IPS-15b (cell line): Measurements from ENCODE around the gene ANKRD10.

Source experiments
- H3K27me3 ChIP-seq: one replicate; pipeline ENCODE4 v1.6.1; 2013; ENCODE audit warnings: low read length; ENCODE audit not compliant: control insufficient read depth, insufficient read depth
- H3K36me3 ChIP-seq: one replicate; pipeline ENCODE4 v1.6.1; 2013; ENCODE audit warnings: low read length; ENCODE audit not compliant: control insufficient read depth, insufficient read depth
- H3K4me1 ChIP-seq: one replicate; pipeline ENCODE4 v1.6.1; 2013; ENCODE audit warnings: mild to moderate bottlenecking, low read length; ENCODE audit not compliant: control insufficient read depth, insufficient read depth
- H3K4me3 ChIP-seq: one replicate; pipeline ENCODE4 v1.5.1; 2013; ENCODE audit warnings: low read depth, low read length
- H3K9ac ChIP-seq: one replicate; pipeline ENCODE4 v1.6.1; 2013; ENCODE audit warnings: low read depth, mild to moderate bottlenecking, low read length
- H3K9me3 ChIP-seq: one replicate; pipeline ENCODE4 v1.6.1; 2013; ENCODE audit warnings: mild to moderate bottlenecking, low read length; ENCODE audit not compliant: control insufficient read depth, insufficient read depth

The ANKRD10 gene

DNA sequence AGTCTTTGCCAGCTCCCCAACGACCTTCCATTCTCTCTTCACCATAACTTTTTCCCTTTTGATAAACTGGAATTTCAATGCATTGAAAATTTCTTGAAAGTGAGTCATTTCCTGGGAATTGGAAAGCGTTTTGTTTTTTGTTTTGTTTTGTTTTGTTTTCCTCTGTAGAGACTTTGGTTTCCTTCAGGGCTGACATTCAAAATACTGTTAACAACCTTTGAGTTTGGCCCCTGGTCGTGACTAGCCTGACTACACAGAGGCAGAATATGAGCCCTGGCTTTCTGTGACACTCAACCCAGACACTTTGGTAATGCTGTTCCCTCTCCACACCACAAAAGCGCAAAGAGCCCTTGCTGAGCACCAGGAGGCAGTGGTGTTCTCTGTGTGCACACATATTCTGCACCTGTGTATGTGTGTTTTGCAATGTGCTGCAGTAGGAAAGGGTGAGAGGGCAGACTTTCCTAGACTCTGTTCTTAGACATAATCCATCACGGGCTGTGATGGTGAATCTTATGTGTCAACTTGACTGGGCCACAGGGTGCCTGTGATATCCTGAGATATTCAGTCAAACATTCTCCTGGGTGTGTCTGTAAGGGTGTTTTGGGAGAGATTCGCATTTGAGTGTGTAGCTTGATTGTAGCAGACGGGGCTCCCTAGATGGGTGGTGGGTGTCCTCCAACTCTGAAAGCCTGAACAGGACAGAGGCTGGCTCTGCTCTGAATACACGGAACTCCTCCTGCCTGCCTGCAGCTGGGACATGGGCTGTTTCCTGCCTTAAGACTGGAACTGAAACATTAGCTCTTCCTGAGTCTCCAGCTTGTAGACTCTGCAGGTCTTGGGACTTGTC lies 29.5 kb upstream of the ANKRD10 start:
- Histone ChIP-seq H3K27me3 (no peaks in the 10 kb centered on the region), H3K9ac (no peak overlapping the region), H3K36me3 (no peaks in the 10 kb centered on the region), H3K4me1 (no peaks in the 10 kb centered on the region), H3K9me3 (no peaks in the 10 kb centered on the region), H3K4me3 (no peak overlapping the region)

DNA sequence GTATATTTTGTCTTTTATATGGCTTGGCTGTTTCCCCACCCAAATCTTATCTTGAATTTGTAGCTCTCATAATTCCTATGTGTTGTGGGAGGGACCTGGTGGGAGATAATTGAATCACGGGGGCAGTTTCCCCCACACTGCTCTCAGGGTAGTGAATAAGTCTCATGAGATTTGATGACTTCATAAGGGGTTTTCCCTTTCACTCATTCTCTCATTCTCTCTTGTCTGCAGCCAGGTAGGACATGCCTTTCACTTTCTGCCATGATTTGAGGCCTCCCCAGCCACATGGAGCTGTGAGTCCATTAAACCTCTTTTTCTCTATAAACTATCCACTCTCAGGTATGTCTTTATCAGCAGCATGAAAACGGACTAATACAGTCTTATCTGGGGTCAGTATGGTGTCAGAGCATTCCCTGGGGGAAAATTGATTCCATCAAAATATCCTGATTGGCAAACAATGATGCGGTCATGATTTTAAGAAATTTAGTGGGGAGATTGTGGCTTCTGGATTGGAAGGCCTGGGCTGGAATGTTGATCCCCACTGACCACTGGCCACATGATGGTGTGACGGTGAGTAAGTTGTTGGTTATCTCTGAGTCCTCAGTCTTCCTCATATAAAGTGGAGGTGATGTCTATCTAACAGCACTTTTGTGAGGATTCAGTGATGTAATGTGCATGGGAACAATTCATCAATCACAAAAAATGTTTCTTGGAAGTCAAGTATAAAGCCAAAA lies 27.5 kb upstream of the ANKRD10 start:
- no peaks in the 10 kb centered on the region for H3K9me3 ChIP-seq
- H3K4me3 ChIP-seq: no peak overlapping the region
- H3K36me3 ChIP-seq: no peaks in the 10 kb centered on the region
- H3K9ac ChIP-seq: no peak overlapping the region
- no peaks in the 10 kb centered on the region for H3K4me1 ChIP-seq
- no peaks in the 10 kb centered on the region for H3K27me3 ChIP-seq

DNA sequence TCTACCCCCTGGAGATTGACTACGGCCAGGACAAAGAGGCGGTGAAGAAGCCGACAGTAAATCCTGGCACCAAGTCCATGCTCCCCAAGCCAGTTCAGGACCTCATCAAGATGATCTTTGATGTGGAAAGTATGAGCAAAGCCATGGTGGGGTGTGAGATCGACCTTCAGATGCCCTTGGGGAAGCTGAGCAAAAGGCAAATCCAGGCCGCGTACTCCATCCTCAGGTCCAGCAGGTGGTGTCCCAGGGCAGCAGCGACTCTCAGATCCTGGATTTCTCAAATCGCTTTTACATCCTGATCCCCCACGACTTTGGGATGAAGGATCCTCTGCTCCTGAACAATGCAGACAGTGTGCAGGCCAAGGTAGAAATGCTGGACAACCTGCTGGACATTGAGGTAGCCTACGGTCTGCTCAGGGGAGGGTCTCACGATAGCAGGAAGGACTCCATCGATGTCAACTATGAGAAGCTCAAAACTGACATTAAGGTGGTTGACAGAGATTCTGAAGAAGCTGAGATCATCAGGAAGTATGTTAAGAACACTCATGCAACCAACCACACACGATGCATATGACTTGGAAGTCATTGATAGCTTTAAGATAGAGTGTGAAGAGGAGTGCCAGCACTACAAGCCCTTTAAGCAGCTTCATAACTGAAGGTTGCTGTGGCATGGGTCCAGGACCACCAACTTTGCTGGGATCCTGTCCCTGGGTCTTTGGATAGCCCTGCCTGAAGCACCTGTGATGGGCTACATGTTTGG lies 24.0 kb upstream of the ANKRD10 start:
- Histone ChIP-seq H3K9ac (no peak overlapping the region), H3K4me3 (no peak overlapping the region), H3K27me3 (no peaks in the 10 kb centered on the region), H3K4me1 (no peaks in the 10 kb centered on the region), H3K9me3 (peaks cover 2% of the 10 kb centered on the region), H3K36me3 (no peaks in the 10 kb centered on the region)

DNA sequence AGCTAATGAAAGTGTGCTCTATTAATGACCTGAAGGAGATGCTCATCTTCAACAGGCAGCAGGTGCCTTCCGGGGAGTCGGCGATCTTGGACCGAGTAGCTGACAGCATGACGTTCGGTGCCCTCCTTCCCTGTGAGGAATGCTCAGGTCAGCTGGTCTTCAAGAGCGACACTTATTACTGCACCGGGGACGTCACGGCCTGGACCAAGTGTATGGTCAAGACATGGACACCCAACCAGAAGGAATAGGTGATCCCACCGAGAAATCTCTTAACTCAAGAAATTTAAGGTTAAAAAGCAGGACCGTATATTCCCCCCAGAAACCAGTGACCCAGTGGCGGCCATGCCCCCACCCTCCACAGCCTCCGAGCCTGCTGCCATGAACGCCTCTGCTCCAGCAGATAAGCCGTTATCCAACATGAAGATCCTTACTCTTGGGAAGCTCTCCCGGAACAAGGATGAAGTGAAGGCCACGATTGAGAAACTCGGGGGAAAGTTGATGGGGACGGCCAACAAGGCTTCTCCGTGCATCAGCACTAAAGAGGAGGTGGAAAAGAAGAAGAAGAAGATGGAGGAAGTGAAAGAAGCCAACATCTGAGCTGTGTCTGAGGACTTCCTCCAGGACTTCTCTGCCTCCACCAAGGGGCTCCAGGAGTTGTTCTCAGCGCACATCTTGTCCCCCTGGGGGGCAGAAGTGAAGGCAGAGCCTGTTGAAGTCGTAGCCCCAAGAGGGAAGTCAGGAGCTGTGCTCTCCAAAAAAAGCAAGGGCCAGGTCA lies 22.8 kb upstream of the ANKRD10 start:
- Histone ChIP-seq H3K27me3 (no peaks in the 10 kb centered on the region), H3K4me1 (no peaks in the 10 kb centered on the region), H3K9ac (no peak overlapping the region)

DNA sequence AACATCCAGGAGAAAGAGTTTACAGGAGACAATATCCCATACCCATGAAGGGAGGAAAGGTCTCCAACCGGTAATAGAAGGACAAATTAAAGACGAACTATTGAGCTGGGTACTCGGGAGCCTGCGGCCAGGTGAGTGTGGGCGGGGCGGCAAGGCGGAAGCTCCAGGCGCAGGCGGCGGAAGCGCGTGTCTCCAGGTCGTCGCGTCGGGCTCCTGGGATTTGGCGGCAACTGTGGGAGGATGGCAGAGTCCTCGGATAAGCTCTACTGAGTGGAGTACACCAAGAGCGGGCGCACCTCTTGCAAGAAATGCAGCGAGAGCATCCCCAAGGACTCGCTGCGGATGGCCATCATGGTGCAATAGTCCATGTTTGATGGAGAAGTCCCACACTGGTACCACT lies 21.6 kb upstream of the ANKRD10 start:
- no peak overlapping the region for H3K4me3 ChIP-seq
- no peaks in the 10 kb centered on the region for H3K36me3 ChIP-seq
- no peak overlapping the region for H3K9ac ChIP-seq
- no peaks in the 10 kb centered on the region for H3K27me3 ChIP-seq
- peaks cover 9% of the 10 kb centered on the region for H3K9me3 ChIP-seq
- H3K4me1 ChIP-seq: no peaks in the 10 kb centered on the region

More for the DNA sequence above, 22.8 kb upstream of the ANKRD10 start:
- peaks cover 9% of the 10 kb centered on the region for H3K9me3 ChIP-seq
- H3K4me3 ChIP-seq: no peak overlapping the region
- no peaks in the 10 kb centered on the region for H3K36me3 ChIP-seq

DNA sequence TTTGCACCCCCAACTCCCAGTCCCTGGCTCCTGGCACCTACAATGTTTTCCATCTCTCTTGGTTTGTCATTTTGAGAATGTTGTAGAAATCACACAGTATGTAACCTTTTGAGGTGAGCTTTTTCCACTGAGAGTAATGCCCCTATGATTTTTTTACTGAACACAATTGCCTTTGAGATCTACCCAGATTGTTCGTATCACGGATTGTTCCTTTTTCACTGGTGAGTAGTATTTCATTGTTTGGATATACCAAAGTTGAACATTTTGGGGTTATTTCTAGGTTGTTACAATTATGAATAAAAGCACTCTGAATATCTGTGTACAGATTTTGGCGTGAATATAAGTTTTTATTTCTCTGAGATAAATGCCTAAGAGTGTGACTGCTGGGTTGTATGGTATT lies 17.7 kb upstream of the ANKRD10 start:
- Histone ChIP-seq H3K27me3 (no peaks in the 10 kb centered on the region), H3K4me3 (no peak overlapping the region), H3K9ac (no peak overlapping the region), H3K9me3 (peaks cover 9% of the 10 kb centered on the region), H3K4me1 (no peaks in the 10 kb centered on the region), H3K36me3 (no peaks in the 10 kb centered on the region)

DNA sequence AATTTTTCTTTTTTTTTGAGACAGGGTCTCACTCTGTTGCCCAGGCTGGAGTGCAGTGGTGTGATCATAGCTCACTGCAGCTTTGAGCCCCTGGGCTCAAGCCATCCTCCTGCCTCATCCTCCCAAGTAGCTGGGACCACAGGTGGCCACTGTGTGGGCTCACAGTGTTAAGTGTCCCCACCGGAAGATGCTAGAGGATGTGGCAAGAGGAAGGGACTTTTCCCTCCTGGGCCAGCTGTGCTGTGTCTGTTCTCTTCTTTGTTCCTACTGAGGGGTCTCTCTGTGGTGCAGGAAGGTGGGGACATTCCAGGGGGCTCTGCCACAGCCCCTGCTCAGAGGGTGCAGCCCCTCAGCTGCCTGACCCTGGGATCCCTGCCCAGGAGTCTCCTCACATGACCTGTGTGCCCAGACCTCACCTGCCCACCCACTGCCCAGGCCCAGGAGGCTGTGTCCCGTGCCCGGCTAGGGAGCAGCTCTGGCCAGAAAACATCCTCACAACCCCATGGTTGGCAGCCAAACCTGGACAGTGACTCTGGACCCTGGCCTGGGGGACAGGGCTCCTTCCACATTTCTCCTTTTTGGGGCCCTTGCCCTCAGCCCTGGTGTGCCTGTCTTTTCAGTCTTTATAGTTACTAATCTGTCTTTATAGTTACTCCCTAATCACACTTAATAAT lies 14.4 kb upstream of the ANKRD10 start:
- H3K27me3 ChIP-seq: no peaks in the 10 kb centered on the region
- H3K9me3 ChIP-seq: peaks cover 9% of the 10 kb centered on the region
- no peak overlapping the region for H3K9ac ChIP-seq
- no peaks in the 10 kb centered on the region for H3K36me3 ChIP-seq
- no peaks in the 10 kb centered on the region for H3K4me1 ChIP-seq
- H3K4me3 ChIP-seq: no peak overlapping the region

DNA sequence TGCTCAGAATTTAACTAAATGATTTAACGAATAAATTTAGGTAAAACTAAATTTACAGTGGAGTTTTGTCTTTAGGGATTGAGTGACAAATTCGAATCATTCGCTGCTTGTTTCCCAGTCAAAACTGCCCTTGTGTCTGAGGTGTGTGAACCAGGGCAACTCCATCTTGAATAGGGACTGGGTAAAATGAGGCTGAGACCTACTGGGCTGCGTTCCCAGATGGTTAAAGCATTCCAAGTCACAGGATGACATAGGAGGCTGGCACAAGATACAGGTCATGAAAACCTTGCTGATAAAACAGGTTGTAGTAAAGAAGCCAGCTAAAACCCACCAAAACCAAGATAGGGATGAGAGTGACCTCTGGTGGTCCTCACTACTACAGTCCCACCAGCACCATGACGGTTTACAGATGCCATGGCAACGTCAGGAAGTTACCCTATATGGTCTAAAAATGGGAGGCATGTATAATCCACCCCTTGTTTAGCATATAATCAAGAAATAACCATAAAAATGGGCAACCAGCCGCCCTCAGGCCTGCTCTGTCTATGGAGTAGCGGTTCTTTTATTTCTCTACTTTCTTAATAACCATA lies 10.2 kb upstream of the ANKRD10 start:
- no peaks in the 10 kb centered on the region for H3K27me3 ChIP-seq
- no peaks in the 10 kb centered on the region for H3K36me3 ChIP-seq
- no peak overlapping the region for H3K9ac ChIP-seq
- H3K9me3 ChIP-seq: no peaks in the 10 kb centered on the region
- no peaks in the 10 kb centered on the region for H3K4me1 ChIP-seq
- H3K4me3 ChIP-seq: no peak overlapping the region

DNA sequence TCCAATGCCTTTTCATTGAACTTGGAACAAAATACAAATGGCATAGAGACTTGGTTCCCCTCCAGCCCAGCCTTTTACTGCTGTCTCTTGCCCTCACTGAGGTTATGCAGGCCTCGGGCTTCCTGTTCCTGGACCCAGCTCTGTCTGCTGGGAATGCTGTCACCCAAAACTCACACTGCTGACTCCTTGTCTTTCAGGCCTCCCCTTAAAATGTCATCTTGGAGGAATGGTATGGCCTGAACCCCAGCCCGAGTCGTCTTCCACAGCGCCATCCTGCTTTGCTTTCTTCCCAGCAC lies 9.7 kb upstream of the ANKRD10 start:
- Histone ChIP-seq H3K27me3 (no peaks in the 10 kb centered on the region), H3K36me3 (no peaks in the 10 kb centered on the region), H3K4me3 (no peak overlapping the region), H3K9me3 (no peaks in the 10 kb centered on the region), H3K4me1 (no peaks in the 10 kb centered on the region), H3K9ac (no peak overlapping the region)

DNA sequence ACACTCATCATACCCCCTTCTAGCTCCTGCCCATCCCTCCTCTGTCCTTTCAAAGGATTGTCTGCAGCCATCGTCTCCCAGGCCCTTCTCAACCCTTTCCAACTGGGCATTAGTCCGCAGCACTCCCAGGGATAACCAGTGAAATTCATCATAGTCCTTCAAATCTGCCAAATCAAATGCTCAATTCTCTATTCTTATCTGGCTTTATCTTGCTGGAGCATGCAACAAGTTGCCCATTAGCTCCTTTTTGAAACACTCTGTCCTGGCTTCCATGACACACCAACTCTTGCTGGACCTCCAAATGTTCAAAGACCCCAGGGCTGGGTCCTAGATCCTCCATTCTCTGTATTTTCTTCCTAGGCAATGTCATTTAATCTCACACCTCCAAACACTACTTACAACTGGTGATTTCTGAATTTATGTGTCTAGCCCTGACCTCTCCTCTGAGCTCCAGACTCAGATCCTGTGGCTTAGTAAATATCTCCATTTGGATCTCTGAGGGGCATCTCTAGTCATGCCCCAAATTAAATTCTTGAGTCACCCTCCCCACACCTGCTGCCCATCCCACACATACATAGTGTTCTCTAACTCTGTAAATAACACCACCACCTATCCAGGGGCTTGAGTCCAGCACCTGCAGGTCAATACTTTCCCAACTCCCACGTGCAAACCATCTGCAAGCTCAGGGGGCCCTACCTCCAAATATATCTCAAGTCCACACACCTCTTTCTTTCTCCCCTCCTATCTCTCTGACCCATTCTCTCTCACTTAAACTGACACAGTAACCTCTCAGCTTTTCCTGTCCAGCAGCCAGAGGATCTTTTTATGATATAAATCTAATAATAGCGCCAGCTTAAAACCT lies 9.1 kb upstream of the ANKRD10 start:
- H3K9ac ChIP-seq: no peak overlapping the region
- no peaks in the 10 kb centered on the region for H3K36me3 ChIP-seq
- H3K4me1 ChIP-seq: no peaks in the 10 kb centered on the region
- H3K27me3 ChIP-seq: no peaks in the 10 kb centered on the region
- H3K4me3 ChIP-seq: no peak overlapping the region
- no peaks in the 10 kb centered on the region for H3K9me3 ChIP-seq
